ENCODE measurements around the gene SHISA6.

SHISA6 gene

GRCh38 chr17:11547853-11548252 is 306.8 kb downstream of the SHISA6 start:
- DNase-seq = no peak

- DNase-seq = no peak
These were observed 307.4 kb downstream of the SHISA6 start for GRCh38 chr17:11548398-11548797.

GRCh38 chr17:11550431-11550830 is 309.4 kb downstream of the SHISA6 start:
- no peak for DNase-seq

GRCh38 chr17:11551442-11551841 is 310.4 kb downstream of the SHISA6 start:
- DNase-seq = no peak

GRCh38 chr17:11553135-11553534 is 312.1 kb downstream of the SHISA6 start:
- DNase-seq = no peak

GRCh38 chr17:11554042-11554441 is 313.0 kb downstream of the SHISA6 start:
- no peak for DNase-seq

GRCh38 chr17:11554542-11554941 is 313.5 kb downstream of the SHISA6 start:
- no peak for DNase-seq

- no peak for DNase-seq
These were observed 314.5 kb downstream of the SHISA6 start for GRCh38 chr17:11555530-11555929.

- DNase-seq = no peak
These were observed 316.9 kb downstream of the SHISA6 start for GRCh38 chr17:11557727-11558452.

GRCh38 chr17:11558681-11559234 is 317.7 kb downstream of the SHISA6 start:
- no peak for DNase-seq

- DNase-seq = no peak
These were observed 318.6 kb downstream of the SHISA6 start for GRCh38 chr17:11559601-11560000.

GRCh38 chr17:11561281-11561680 is 320.3 kb downstream of the SHISA6 start:
- DNase-seq = no peak

GRCh38 chr17:11561702-11562101 is 320.7 kb downstream of the SHISA6 start:
- no peak for DNase-seq

GRCh38 chr17:11564589-11565380 is 323.8 kb downstream of the SHISA6 start:
- no peak for DNase-seq

- DNase-seq = no peak
These were observed 324.6 kb downstream of the SHISA6 start for GRCh38 chr17:11565591-11565990.

GRCh38 chr17:11578998-11579397 is 338.0 kb downstream of the SHISA6 start:
- no peak for DNase-seq

GRCh38 chr17:11580677-11581076 is 339.7 kb downstream of the SHISA6 start:
- no peak for DNase-seq

GRCh38 chr17:11582217-11582616 is 341.2 kb downstream of the SHISA6 start:
- no peak for DNase-seq

- no peak for DNase-seq
These were observed 342.4 kb downstream of the SHISA6 start for GRCh38 chr17:11583306-11583992.

GRCh38 chr17:11589716-11590115 is 348.7 kb downstream of the SHISA6 start:
- DNase-seq = no peak

- peak; percentile 3 for DNase-seq
These were observed 357.5 kb downstream of the SHISA6 start, which contains the start of gene DNAH9 for GRCh38 chr17:11598274-11599221. Gene DNAH9 (plus strand): TSS chr17:11598470. CDS start chr17:11598499, 29 bp downstream.

- DNase-seq = no peak
These were observed 360.6 kb downstream of the SHISA6 start for GRCh38 chr17:11601661-11602060.

Data from T1000 (cell line).